Muscle of leg (tissue), 11 donors: ENCODE results near the gene TPCN1. TPM values are rescaled to one million over a fixed set of nuclear protein-coding genes. Genes with fewer than 3 reads are reported as not detected.
A peak's percentile ranks its signal among the peaks of the same experiment; 100 is the strongest.

Source experiments
- DNase-seq: peaks from one replicate; pipeline ENCODE4 v3.0.0; 2013
- H3K27ac ChIP-seq: one replicate; pipeline ENCODE4 v1.5.1; 2013; ENCODE audit warnings: mild to moderate bottlenecking, low read length, control low read depth
- H3K27me3 ChIP-seq: one replicate; pipeline ENCODE4 v1.6.1; 2013; ENCODE audit warnings: low read length; ENCODE audit not compliant: control insufficient read depth, insufficient read depth
- H3K36me3 ChIP-seq: one replicate; pipeline ENCODE4 v1.6.1; 2013; ENCODE audit warnings: low read length; ENCODE audit not compliant: control insufficient read depth, insufficient read depth
- H3K4me1 ChIP-seq: one replicate; pipeline ENCODE4 v1.6.1; 2013; ENCODE audit warnings: low read length; ENCODE audit not compliant: control insufficient read depth, insufficient read depth
- H3K4me3 ChIP-seq: one replicate; pipeline ENCODE4 v1.5.1; 2013; ENCODE audit warnings: low read length, control low read depth
- H3K9me3 ChIP-seq: replicated peaks from 2 replicates; pipeline ENCODE4 v1.6.1; 2013; ENCODE audit warnings: low read depth, low read length; ENCODE audit not compliant: control insufficient read depth
- WGBS: methylation state at CpG from one replicate; pipeline ENCODE4 v1.1.5; 2013; ENCODE audit warnings: missing lambda C conversion rate; ENCODE audit not compliant: insufficient coverage; 5-methylcytosine and 5-hydroxymethylcytosine counted together
- polyA plus RNA-seq, 8 donors: library from polyadenylated mRNA; unstranded; fragments of 120-200 nt; gene quantifications; one replicate each; pipeline versions ENCODE4 v1.2.1 to v1.2.3, GENCODE V29; 2013; ENCODE audit warnings: inconsistent platforms in 1 of 8, low replicate concordance in 1 of 8; ENCODE audit not compliant: insufficient read length in 8 of 8, insufficient read depth in 1 of 8
- total RNA-seq: library from RNA; stranded (reverse); fragments of 120-200 nt; gene quantifications from one replicate; pipeline ENCODE4 v1.2.4, GENCODE V29; 2013

TPCN1 gene
- total and polyA plus RNA-seq, 9 donors, result 17.1 to 46.1 (median 31.4) TPM

DNA sequence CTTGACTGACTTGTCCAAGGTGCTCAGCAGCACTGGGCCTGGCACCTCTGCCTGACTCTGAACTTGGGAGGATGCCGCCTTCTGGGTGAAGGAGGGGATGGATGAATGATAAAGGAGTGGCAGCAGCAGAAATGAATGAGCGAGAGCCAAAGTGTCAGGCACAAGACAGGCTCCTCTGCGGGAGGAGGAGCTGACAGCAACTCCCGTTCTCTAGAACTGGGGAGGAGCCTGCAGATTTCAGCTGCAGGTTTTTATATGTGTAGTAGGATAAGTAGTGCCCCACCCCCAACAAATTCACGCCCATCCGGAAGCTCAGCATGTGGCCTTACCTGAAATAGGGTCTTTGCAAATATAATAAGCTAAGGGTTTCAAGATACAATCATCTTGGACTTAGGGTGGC, 80.5 kb downstream of the TPCN1 start:
- no peak overlapping the region for H3K27ac ChIP-seq
- WGBS, result 59% methylated on average over 4 of the region's 6 CpGs
- H3K4me3 ChIP-seq, result no peak overlapping the region
- H3K4me1 ChIP-seq, result peaks cover 25% of the 10 kb centered on the region
- H3K36me3 ChIP-seq, result peaks cover 48% of the 10 kb centered on the region
- DNase-seq, result no peak
- no peaks in the 10 kb centered on the region for H3K27me3 ChIP-seq
- H3K9me3 ChIP-seq, result no peaks in the 10 kb centered on the region

DNA sequence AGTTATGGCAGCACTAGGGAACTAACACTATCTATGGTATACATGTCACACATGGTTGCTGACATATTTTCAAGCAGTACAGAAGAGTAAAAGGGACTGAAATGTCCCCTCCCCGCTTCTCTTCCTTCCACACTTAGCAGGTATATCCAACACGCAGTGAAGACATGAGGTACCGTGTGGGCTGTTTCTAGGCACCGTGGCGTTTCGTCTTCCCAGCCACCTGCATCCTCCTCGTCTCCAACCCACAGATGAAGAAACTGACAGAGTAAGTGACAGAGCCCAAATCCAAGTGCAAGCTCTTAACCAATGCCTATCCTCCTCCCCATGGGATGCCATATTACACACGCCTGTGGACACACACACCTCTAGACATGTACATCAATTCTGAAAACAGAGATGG, 81.2 kb downstream of the TPCN1 start:
- Histone ChIP-seq H3K27me3 (no peaks in the 10 kb centered on the region), H3K4me1 (peaks cover 25% of the 10 kb centered on the region), H3K27ac (no peak overlapping the region), H3K36me3 (peaks cover 46% of the 10 kb centered on the region), H3K4me3 (no peak overlapping the region), H3K9me3 (no peaks in the 10 kb centered on the region)
- no peak for DNase-seq
- WGBS, result 92% methylated on average over 8 of the region's 8 CpGs

DNA sequence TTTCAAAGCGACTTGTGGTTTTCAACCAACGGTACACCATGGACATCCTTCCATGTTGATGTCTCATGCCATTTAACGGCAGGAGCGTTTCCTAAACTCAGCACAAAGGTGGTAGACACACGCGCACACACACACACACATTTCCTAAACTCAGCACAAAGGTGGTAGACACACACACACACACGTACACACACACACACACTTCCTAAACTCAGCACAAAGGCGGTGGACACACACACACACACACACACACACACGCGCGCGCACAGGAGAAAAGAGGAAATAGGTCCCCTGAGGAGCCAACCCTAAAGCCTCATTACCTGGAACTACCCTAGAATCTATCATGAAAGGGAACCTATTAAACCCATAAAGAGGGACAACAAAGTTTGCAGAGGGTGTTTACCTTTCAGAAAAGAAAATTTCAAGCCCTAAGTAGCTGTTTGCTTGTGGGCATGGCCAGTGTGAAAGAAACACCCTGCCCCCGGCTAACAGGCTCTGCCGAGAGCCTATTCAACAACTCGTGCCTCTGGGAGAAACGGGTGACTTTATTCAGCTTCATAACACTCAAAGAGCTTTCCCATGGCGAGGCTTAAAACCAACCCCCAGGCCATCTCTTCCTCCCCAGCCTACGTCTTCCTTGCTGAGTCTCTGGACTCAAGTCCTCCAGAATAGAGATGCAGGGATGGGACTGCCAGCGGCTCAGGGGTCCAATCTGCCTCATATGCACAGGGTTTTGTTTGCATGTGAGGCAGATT, 81.8 kb downstream of the TPCN1 start:
- Histone ChIP-seq H3K27ac (no peak overlapping the region), H3K9me3 (no peaks in the 10 kb centered on the region), H3K36me3 (peaks cover 46% of the 10 kb centered on the region), H3K27me3 (no peaks in the 10 kb centered on the region), H3K4me1 (peaks cover 20% of the 10 kb centered on the region), H3K4me3 (no peak overlapping the region)
- WGBS, result 52% methylated on average over 11 of the region's 19 CpGs
- DNase-seq, result peak; percentile 35

DNA sequence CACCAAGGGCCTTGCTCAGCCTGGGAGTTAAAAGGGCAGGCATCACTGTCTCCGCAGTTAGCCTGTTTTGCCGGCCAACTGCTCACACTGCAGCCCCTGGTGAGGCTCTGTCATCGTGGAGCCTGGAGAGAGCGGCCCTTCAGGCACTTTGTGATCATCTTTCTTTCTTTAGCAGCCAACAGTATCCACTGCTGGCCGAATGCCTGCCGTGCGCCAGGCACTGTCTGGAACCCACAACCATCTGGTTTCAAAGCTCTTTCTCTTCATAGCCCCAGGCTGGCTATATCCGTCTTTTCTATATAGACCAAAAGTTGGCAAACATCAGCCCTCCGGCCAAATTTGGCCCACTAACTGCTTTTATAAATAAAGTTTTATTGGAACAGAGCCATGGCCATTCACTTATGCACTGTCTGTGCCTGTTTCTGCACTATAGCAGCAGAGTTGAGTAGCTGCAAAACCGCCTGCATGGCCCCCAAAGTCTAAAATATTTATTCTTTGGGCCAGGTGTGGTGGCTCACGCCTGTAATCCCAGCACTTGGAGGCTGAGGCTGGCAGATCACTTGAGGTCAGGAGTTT, 84.1 kb downstream of the TPCN1 start:
- DNase-seq, result no peak

DNA sequence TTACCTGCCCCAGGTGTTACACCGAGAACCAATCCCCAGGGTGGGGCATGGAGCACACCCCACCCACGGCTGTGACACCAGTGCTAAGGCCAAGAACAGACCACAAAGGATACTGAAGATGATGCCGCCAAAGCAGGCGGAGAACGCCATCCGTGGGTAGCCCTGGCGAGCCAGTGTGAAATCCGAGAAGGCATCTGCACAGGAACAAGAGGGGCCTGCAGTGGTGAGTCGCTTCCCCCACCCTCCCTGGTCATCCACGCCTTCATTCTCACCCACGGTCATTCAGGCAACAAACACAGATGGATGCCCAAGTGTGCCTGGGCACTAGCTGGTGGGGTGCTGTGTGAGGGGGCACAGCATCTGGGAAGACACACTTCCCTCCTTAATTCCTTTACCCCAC, 85.1 kb downstream of the TPCN1 start:
- Histone ChIP-seq H3K4me1 (no peaks in the 10 kb centered on the region), H3K27ac (no peak overlapping the region), H3K27me3 (no peaks in the 10 kb centered on the region), H3K9me3 (no peaks in the 10 kb centered on the region), H3K4me3 (no peak overlapping the region), H3K36me3 (peaks cover 43% of the 10 kb centered on the region)
- DNase-seq, result no peak
- WGBS, result 63% methylated on average over 7 of the region's 11 CpGs

More for the DNA sequence above, 84.1 kb downstream of the TPCN1 start:
- H3K36me3 ChIP-seq, result peaks cover 41% of the 10 kb centered on the region
- H3K27ac ChIP-seq, result no peak overlapping the region
- H3K9me3 ChIP-seq, result no peaks in the 10 kb centered on the region
- H3K4me1 ChIP-seq, result no peaks in the 10 kb centered on the region
- 88% methylated on average over 9 of the region's 11 CpGs for WGBS
- no peak overlapping the region for H3K4me3 ChIP-seq
- no peaks in the 10 kb centered on the region for H3K27me3 ChIP-seq

DNA sequence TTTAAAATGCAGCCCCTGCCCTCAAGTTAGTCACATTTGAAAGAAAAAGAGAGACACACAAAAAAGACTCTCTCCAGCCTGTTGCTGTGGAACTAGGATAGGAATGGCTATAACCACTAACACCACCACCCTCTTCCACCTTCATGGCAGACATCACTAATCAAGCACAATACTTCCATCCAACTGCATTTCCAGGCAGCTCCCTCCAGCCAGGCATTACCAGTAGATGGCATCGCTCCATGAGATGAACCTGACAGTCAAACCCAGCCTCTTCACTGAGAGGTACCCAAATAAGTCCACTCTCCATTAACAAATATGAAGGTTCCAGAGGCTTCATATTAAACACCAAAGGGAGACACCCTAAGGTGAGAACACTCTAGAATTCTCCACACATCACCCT, 89.2 kb downstream of the TPCN1 start:
- H3K27me3 ChIP-seq, result no peaks in the 10 kb centered on the region
- no CpG with 5 or more reads among the region's 1 CpG for WGBS
- H3K4me3 ChIP-seq, result no peak overlapping the region
- no peaks in the 10 kb centered on the region for H3K9me3 ChIP-seq
- H3K27ac ChIP-seq, result no peak overlapping the region
- H3K4me1 ChIP-seq, result peaks cover 6% of the 10 kb centered on the region
- H3K36me3 ChIP-seq, result peaks cover 47% of the 10 kb centered on the region
- no peak for DNase-seq

DNA sequence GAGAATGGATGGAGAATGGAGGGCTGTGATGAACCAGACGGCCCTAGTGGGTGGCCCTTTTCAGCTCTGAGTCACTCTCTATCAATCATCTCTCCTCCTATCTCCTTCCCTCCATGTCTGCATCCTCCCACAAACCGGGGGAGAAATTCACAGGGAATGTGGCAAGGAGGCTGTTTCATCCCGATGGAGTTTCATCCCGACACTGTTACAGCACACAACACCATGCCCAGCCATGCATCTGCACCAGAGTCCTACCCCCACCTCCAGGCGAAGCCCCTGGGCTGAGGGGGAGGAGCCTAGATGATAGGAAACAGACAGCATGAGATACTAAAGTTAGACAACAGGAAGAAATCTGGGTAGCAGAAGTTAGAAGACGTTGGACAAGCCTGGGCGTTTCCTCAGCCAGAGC, 92.9 kb downstream of the TPCN1 start:
- Histone ChIP-seq H3K27me3 (no peaks in the 10 kb centered on the region), H3K4me3 (no peak overlapping the region), H3K4me1 (peaks cover 6% of the 10 kb centered on the region), H3K27ac (no peak overlapping the region), H3K36me3 (peaks cover 45% of the 10 kb centered on the region), H3K9me3 (no peaks in the 10 kb centered on the region)
- DNase-seq, result no peak
- WGBS, result 56% methylated on average over 2 of the region's 7 CpGs

DNA sequence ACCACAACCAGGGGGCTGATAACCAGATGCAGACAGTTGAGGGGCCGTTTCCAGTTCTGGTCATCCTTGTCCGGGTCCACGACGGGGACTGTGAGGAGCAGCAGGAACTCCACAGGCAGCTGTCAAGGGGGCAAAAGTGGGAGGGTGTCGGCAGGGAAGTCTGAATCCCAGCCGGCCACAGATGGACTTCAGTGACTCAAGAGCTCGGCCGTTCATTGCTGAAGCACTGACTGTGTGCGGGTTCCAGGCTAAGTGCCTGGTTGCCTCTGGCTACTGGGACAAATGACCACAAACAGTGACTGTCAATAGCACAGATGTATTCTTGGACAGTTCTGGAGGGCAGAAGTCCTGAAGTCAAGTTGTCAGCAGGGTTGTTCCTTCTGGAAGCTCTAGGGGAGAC, 94.1 kb downstream of the TPCN1 start:
- no peak overlapping the region for H3K4me3 ChIP-seq
- peaks cover 47% of the 10 kb centered on the region for H3K36me3 ChIP-seq
- no peak for DNase-seq
- no peaks in the 10 kb centered on the region for H3K27me3 ChIP-seq
- 69% methylated on average over 8 of the region's 9 CpGs for WGBS
- no peaks in the 10 kb centered on the region for H3K9me3 ChIP-seq
- no peak overlapping the region for H3K27ac ChIP-seq
- peaks cover 6% of the 10 kb centered on the region for H3K4me1 ChIP-seq

DNA sequence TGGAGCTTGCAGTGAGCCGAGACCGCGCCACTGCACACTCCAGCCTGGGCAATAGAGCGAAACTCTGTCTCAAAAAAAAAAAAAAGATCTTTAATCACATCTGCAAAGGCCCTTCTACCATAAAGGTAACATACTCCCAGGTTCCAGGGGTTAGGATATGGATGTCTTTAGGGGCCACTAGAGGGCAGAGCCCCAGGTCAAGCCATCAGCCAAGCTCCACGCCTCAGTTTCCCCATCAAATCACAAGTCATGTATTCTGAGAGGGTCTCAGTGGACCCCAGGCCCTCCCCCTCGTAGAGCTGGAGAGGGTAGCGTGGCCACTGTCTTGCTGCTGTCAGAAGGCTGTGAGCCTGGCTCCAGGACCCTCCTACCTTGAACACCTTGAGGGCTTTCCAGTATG, 94.9 kb downstream of the TPCN1 start:
- Histone ChIP-seq H3K9me3 (no peaks in the 10 kb centered on the region), H3K27me3 (no peaks in the 10 kb centered on the region), H3K36me3 (peaks cover 53% of the 10 kb centered on the region), H3K4me1 (peaks cover 6% of the 10 kb centered on the region), H3K4me3 (no peak overlapping the region), H3K27ac (no peak overlapping the region)
- WGBS, result 100% methylated on average over 3 of the region's 7 CpGs
- DNase-seq, result no peak

DNA sequence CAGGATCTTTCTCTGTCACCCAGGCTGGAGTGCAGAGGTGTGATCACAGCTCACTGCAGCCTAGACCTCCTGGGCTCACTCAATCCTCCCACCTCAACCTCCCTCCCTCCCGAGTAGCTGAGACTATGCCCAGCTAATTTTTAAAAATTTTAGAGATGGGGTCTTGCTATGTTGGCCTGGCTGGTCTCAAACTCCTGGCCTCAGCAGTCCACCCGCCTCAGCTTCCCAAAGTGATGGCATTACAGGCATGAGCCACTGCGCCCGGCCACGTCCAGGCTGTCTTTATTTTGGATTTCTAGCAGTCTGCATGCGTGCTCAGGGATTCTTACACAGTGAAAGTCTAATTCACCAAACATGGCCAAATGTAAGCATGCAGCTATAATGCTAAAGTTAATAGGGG, 95.9 kb downstream of the TPCN1 start:
- H3K4me3 ChIP-seq, result no peak overlapping the region
- H3K9me3 ChIP-seq, result peaks cover 2% of the 10 kb centered on the region
- H3K27me3 ChIP-seq, result no peaks in the 10 kb centered on the region
- H3K27ac ChIP-seq, result no peak overlapping the region
- whole genome bisulfite sequencing, result 88% methylated on average over 1 of the region's 6 CpGs
- H3K36me3 ChIP-seq, result peaks cover 48% of the 10 kb centered on the region
- no peak for DNase-seq
- peaks cover 6% of the 10 kb centered on the region for H3K4me1 ChIP-seq
